Vagina (tissue), 2 donors: ENCODE measurements around the gene CD79A.

Source experiments
- POLR2A ChIP-seq, 2 donors: fragments of 450-650 bp; IDR thresholded peaks; one replicate each; pipeline ENCODE4 v1.6.1; 2017; ENCODE audit warnings: antibody characterized with exemption in 2 of 2, mild to moderate bottlenecking in 2 of 2, moderate library complexity in 2 of 2
- POLR2AphosphoS5 ChIP-seq, 2 donors: sonication (generic); formaldehyde crosslinking; IDR thresholded peaks; one replicate each; pipeline ENCODE4 v1.9.0; 2017; ENCODE audit warnings: antibody characterized with exemption in 2 of 2, mild to moderate bottlenecking in 2 of 2, low read depth in 1 of 2; ENCODE audit not compliant: insufficient read depth in 1 of 2

- TF ChIP-seq POLR2A (IDR thresholded peaks at IDR 0.05) (no peak), POLR2AphosphoS5 (IDR thresholded peaks at IDR 0.05; ENCODE audit: insufficient read depth in 1 of 2, low read depth in 1 of 2) (no peak)
Measured at GRCh38 chr19:41848666-41849065, 28.4 kb upstream of the CD79A start.
